HUES64 (cell line): ENCODE results near the gene KRTAP4-6.
"Not testable (repeated sequence)": the region's sequence is repeated elsewhere in the genome, so short reads cannot be mapped to it uniquely, and the experiment has no call there.

ENCODE experiments used
- H3K27ac ChIP-seq: 2 replicates; pipeline ENCODE4 v1.7.0; 2013; ENCODE audit warnings: low read depth, low read length, inconsistent platforms
- H3K27me3 ChIP-seq: 2 replicates; pipeline ENCODE4 v1.6.1; 2013; ENCODE audit warnings: mild to moderate bottlenecking, low read length; ENCODE audit not compliant: insufficient read depth
- H3K36me3 ChIP-seq: 2 replicates; pipeline ENCODE4 v1.6.1; 2013; ENCODE audit warnings: mild to moderate bottlenecking, low read length; ENCODE audit not compliant: insufficient read depth
- H3K4me1 ChIP-seq: 2 replicates; pipeline ENCODE4 v1.6.1; 2013; ENCODE audit warnings: mild to moderate bottlenecking, low read length, moderate library complexity; ENCODE audit not compliant: insufficient read depth
- H3K4me3 ChIP-seq: 2 replicates; pipeline ENCODE4 v1.5.1; 2013; ENCODE audit warnings: mild to moderate bottlenecking, low read length, moderate library complexity
- H3K9ac ChIP-seq: 2 replicates; pipeline ENCODE4 v1.6.1; 2013; ENCODE audit warnings: mild to moderate bottlenecking, low read depth, low read length
- H3K9me3 ChIP-seq: 2 replicates; pipeline ENCODE4 v1.6.1; 2013; ENCODE audit warnings: low read depth, low read length; ENCODE audit not compliant: insufficient read depth
- WGBS: fragments of 150-250, 120-280 bp; methylation state at CpG from one replicate; pipeline ENCODE4 v1.1.7; 2013; ENCODE audit warnings: missing lambda C conversion rate; 5-methylcytosine and 5-hydroxymethylcytosine counted together

Gene KRTAP4-6

GRCh38 chr17:41121742-41122141 lies 18.6 kb downstream of the KRTAP4-6 start:
- 91% methylated on average over 2 of the region's 2 CpGs for WGBS

GRCh38 chr17:41119696-41120690 lies 20.4 kb downstream of the KRTAP4-6 start:
- not testable (repeated sequence) for H3K27me3 ChIP-seq, H3K27ac ChIP-seq, H3K36me3 ChIP-seq, H3K4me3 ChIP-seq, H3K9me3 ChIP-seq, H3K4me1 ChIP-seq, H3K9ac ChIP-seq
- 89% methylated on average over 10 of the region's 11 CpGs for WGBS

More at GRCh38 chr17:41121742-41122141, 18.6 kb downstream of the KRTAP4-6 start:
- Histone ChIP-seq H3K9ac (no peak overlapping the region), H3K9me3 (peaks cover 5% of the 10 kb centered on the region; the same call in 1 of the 2 replicates), H3K27me3 (no peaks in the 10 kb centered on the region), H3K4me3 (no peak overlapping the region), H3K36me3 (no peaks in the 10 kb centered on the region), H3K27ac (no peak overlapping the region), H3K4me1 (no peaks in the 10 kb centered on the region)

GRCh38 chr17:41118721-41119120 lies 21.6 kb downstream of the KRTAP4-6 start:
- H3K27me3 ChIP-seq, result no peaks in the 10 kb centered on the region
- WGBS, result 95% methylated on average over 4 of the region's 4 CpGs
- no peaks in the 10 kb centered on the region for H3K36me3 ChIP-seq
- H3K4me3 ChIP-seq, result no peak overlapping the region
- H3K4me1 ChIP-seq, result no peaks in the 10 kb centered on the region
- H3K9me3 ChIP-seq, result peaks cover 7% of the 10 kb centered on the region; the same call in 1 of the 2 replicates
- H3K9ac ChIP-seq, result no peak overlapping the region
- no peak overlapping the region for H3K27ac ChIP-seq

- H3K27ac ChIP-seq, H3K27me3 ChIP-seq, H3K36me3 ChIP-seq, H3K4me3 ChIP-seq, H3K9ac ChIP-seq, H3K4me1 ChIP-seq: not testable (repeated sequence)
- WGBS, result 87% methylated on average over 10 of the region's 10 CpGs
- H3K9me3 ChIP-seq, result peaks cover 10% of the 10 kb centered on the region
Measured at GRCh38 chr17:41117846-41118386, 22.4 kb downstream of the KRTAP4-6 start, which contains the start of gene KRTAP4-11. Gene KRTAP4-11 (minus strand): TSS chr17:41118373. CDS start chr17:41118315, 58 bp downstream.

GRCh38 chr17:41116297-41116696 lies 24.0 kb downstream of the KRTAP4-6 start:
- Histone ChIP-seq H3K4me3 (no peak overlapping the region), H3K4me1 (no peaks in the 10 kb centered on the region), H3K9ac (no peak overlapping the region), H3K9me3 (peaks cover 24% of the 10 kb centered on the region), H3K27me3 (no peaks in the 10 kb centered on the region), H3K27ac (no peak overlapping the region), H3K36me3 (no peaks in the 10 kb centered on the region)
- WGBS, result 87% methylated on average over 5 of the region's 5 CpGs

- H3K27ac ChIP-seq, result no peak overlapping the region
- 91% methylated on average over 1 of the region's 2 CpGs for WGBS
- peaks cover 21% of the 10 kb centered on the region for H3K4me1 ChIP-seq
- H3K4me3 ChIP-seq, result no peak overlapping the region
- no peaks in the 10 kb centered on the region for H3K36me3 ChIP-seq
- H3K27me3 ChIP-seq, result no peaks in the 10 kb centered on the region
- no peak overlapping the region for H3K9ac ChIP-seq
- peaks cover 33% of the 10 kb centered on the region for H3K9me3 ChIP-seq
Measured at GRCh38 chr17:41111151-41111885, 29.0 kb downstream of the KRTAP4-6 start.

GRCh38 chr17:41108728-41109386 lies 31.5 kb downstream of the KRTAP4-6 start:
- not testable (repeated sequence) for H3K4me3 ChIP-seq, H3K27ac ChIP-seq, H3K9ac ChIP-seq, H3K27me3 ChIP-seq, H3K36me3 ChIP-seq
- 40% methylated on average over 1 of the region's 1 CpG for WGBS
- H3K9me3 ChIP-seq, result peaks cover 30% of the 10 kb centered on the region
- peaks cover 21% of the 10 kb centered on the region for H3K4me1 ChIP-seq

GRCh38 chr17:41107941-41108450 lies 32.3 kb downstream of the KRTAP4-6 start:
- Histone ChIP-seq H3K9me3 (peaks cover 26% of the 10 kb centered on the region), H3K4me1 (peaks cover 21% of the 10 kb centered on the region), H3K9ac (no peak overlapping the region), H3K4me3 (no peak overlapping the region), H3K27me3 (no peaks in the 10 kb centered on the region), H3K27ac (peak overlapping the region; percentile 41; the same call in 1 of the 2 replicates), H3K36me3 (no peaks in the 10 kb centered on the region)
- WGBS, result 100% methylated on average over 1 of the region's 1 CpG

- not testable (repeated sequence) for H3K27ac ChIP-seq, H3K27me3 ChIP-seq, H3K4me3 ChIP-seq, H3K36me3 ChIP-seq, H3K9ac ChIP-seq, H3K9me3 ChIP-seq
- peaks cover 21% of the 10 kb centered on the region for H3K4me1 ChIP-seq
- WGBS, result 87% methylated on average over 10 of the region's 10 CpGs
Measured at GRCh38 chr17:41105347-41105746, 35.0 kb downstream of the KRTAP4-6 start, which contains the start of gene KRTAP4-9. Gene KRTAP4-9 (plus strand): TSS chr17:41105389. CDS start chr17:41105389, 0 bp downstream.

- not testable (repeated sequence) for H3K36me3 ChIP-seq, H3K9me3 ChIP-seq, H3K27me3 ChIP-seq, H3K27ac ChIP-seq, H3K4me3 ChIP-seq, H3K9ac ChIP-seq
- WGBS, result 88% methylated on average over 2 of the region's 2 CpGs
- peaks cover 21% of the 10 kb centered on the region for H3K4me1 ChIP-seq
Measured at GRCh38 chr17:41104386-41105038, 35.8 kb downstream of the KRTAP4-6 start.
